HepG2 (cell line): ENCODE data around the gene RPL23. TPM values are rescaled to one million over a fixed set of nuclear protein-coding genes. Genes with fewer than 3 reads are reported as not detected.
A peak's percentile ranks its signal among the peaks of the same experiment; 100 is the strongest.

Experiments used
- ATAC-seq: fragments of 200-7000 bp; cut with Tn5 transposase; 3 replicates; pipeline ENCODE4 v1.9.1; 2020; ENCODE audit warnings: mild to moderate bottlenecking, moderate library complexity
- BruUV-seq: library from RNA; stranded (reverse); fragments of 400-500 nt; replicated peaks from 2 replicates; lab custom pipeline; 2021; lab: Mats Ljungman, UMichigan
- CTCF ChIA-PET: fragments of 300-600 bp; formaldehyde crosslinking; extraction: SDS; loops from one replicate; lab custom pipeline; 2021; ENCODE audit warnings: low total read pairs, inconsistent platforms, low intra/inter-chr PET ratio; lab: Yijun Ruan, JAX
- POLR2A ChIA-PET: fragments of 350-600 bp; sonication (Branson Sonifier 250); formaldehyde crosslinking; loops from one replicate; lab custom pipeline; 2020; ENCODE audit warnings: antibody characterized with exemption, inconsistent platforms; lab: Yijun Ruan, JAX
- DNase-seq: peaks from one replicate; pipeline ENCODE4 v3.0.0-alpha.2; 2015; ENCODE audit warnings: low spot score
- FAIRE-seq: peaks from 3 replicates; lab custom pipeline; 2011; peaks lifted over from hg19 to GRCh38; lab: Jason Lieb, UNC
- H2AFZ ChIP-seq: one replicate; pipeline ENCODE4 v1.6.1; 2011; ENCODE audit warnings: low read length, inconsistent platforms
- H3K27ac ChIP-seq: fragments of 300-600 bp; 3 replicates; pipeline ENCODE4 v1.8.0; 2011; ENCODE audit warnings: mixed run types, mild to moderate bottlenecking, mixed read lengths, low read length, inconsistent platforms; ENCODE audit not compliant: insufficient read depth; ENCODE audit errors: extremely low read length
- H3K27me3 ChIP-seq, 2 experiments: fragments of 200-600 bp in 1 of 2; 2 replicates in 1 of 2; 3 replicates in 1 of 2; pipeline versions ENCODE4 v1.6.0 to v1.8.0; 2011; ENCODE audit warnings: low read length in 2 of 2, mild to moderate bottlenecking in 2 of 2, moderate library complexity in 2 of 2, inconsistent platforms in 1 of 2; ENCODE audit not compliant: insufficient read depth in 2 of 2, control insufficient read depth in 1 of 2
- H3K36me3 ChIP-seq, 2 experiments: fragments of 200-600 bp in 1 of 2; replicated peaks in 1 of 2; 2 replicates in 1 of 2; 3 replicates in 1 of 2; pipeline versions ENCODE4 v1.5.1 to v1.8.0; 2011; ENCODE audit warnings: low read length in 2 of 2, inconsistent platforms in 1 of 2; ENCODE audit not compliant: insufficient read depth in 2 of 2, control insufficient read depth in 1 of 2
- H3K4me1 ChIP-seq: 2 replicates; pipeline ENCODE4 v1.5.1; 2012; ENCODE audit warnings: low read length, inconsistent platforms; ENCODE audit not compliant: insufficient read depth
- H3K4me2 ChIP-seq: 2 replicates; pipeline ENCODE4 v1.6.0; 2011; ENCODE audit warnings: low read depth, low read length, inconsistent platforms
- H3K4me3 ChIP-seq, 3 experiments: fragments of 200-600 bp in 1 of 3; sonication (generic), shearing (Covaris generic) in 1 of 3; replicated peaks in 1 of 3; 2 replicates each; pipeline ENCODE4 v1.5.1; 2011 to 2016; ENCODE audit warnings: low read length in 3 of 3, inconsistent platforms in 2 of 3, low read depth in 2 of 3, mild to moderate bottlenecking in 2 of 3, control low read depth in 1 of 3, mixed read lengths in 1 of 3; ENCODE audit not compliant: insufficient read depth in 1 of 3
- H3K79me2 ChIP-seq: one replicate; pipeline ENCODE4 v1.6.1; 2011; ENCODE audit warnings: low read length, inconsistent platforms; ENCODE audit not compliant: insufficient read depth
- H3K9ac ChIP-seq: 2 replicates; pipeline ENCODE4 v1.6.0; 2011; ENCODE audit warnings: mild to moderate bottlenecking, low read depth, low read length, inconsistent platforms; ENCODE audit not compliant: insufficient read depth
- H3K9me3 ChIP-seq: 2 replicates; pipeline ENCODE4 v1.5.1; 2012; ENCODE audit warnings: mild to moderate bottlenecking, low read length
- H4K20me1 ChIP-seq: 2 replicates; pipeline ENCODE4 v1.6.0; 2011; ENCODE audit warnings: inconsistent platforms, mild to moderate bottlenecking, low read length, moderate library complexity; ENCODE audit not compliant: insufficient read depth
- AGO2 ChIP-seq: fragments of 200-400 bp; formaldehyde crosslinking; optimal IDR thresholded peaks from 2 replicates; pipeline ENCODE3; 2017; ENCODE audit warnings: mild to moderate bottlenecking, low read depth, low read length, moderate library complexity
- ARHGAP35 ChIP-seq: sonication (generic); formaldehyde crosslinking; IDR thresholded peaks from 2 replicates; pipeline ENCODE4 v1.9.0; 2022; ENCODE audit warnings: mild to moderate bottlenecking, inconsistent platforms, moderate library complexity, missing genetic modification reagents, borderline replicate concordance
- ATF5 ChIP-seq: sonication (generic); formaldehyde crosslinking; IDR thresholded peaks from 2 replicates; pipeline ENCODE4 v1.4.0; 2020; ENCODE audit warnings: mild to moderate bottlenecking, low read depth, missing genetic modification reagents
- BCL3 ChIP-seq: sonication (generic); formaldehyde crosslinking; IDR thresholded peaks from 2 replicates; pipeline ENCODE4 v1.5.1; 2020; ENCODE audit warnings: mild to moderate bottlenecking, missing genetic modification reagents, moderate library complexity
- BRD4 ChIP-seq: sonication (generic); formaldehyde crosslinking; IDR thresholded peaks from 2 replicates; pipeline ENCODE4 v1.4.0; 2020; ENCODE audit warnings: missing genetic modification reagents
- FOXK2 ChIP-seq: fragments of 450-650 bp; IDR thresholded peaks from 2 replicates; pipeline ENCODE4 v1.6.1; 2016
- GZF1 ChIP-seq: sonication (generic); formaldehyde crosslinking; IDR thresholded peaks from 2 replicates; pipeline ENCODE4 v1.5.1; 2020; ENCODE audit warnings: mild to moderate bottlenecking, missing genetic modification reagents
- HDAC1 ChIP-seq: sonication (generic); formaldehyde crosslinking; IDR thresholded peaks from 2 replicates; pipeline ENCODE4 v1.5.1; 2020; ENCODE audit warnings: mild to moderate bottlenecking, missing genetic modification reagents
- NR3C1 ChIP-seq: sonication (generic); formaldehyde crosslinking; IDR thresholded peaks from 2 replicates; pipeline ENCODE4 v1.4.0; 2020; ENCODE audit warnings: missing genetic modification reagents
- RBM39 ChIP-seq: fragments of 200-400 bp; formaldehyde crosslinking; IDR thresholded peaks from one replicate; pipeline ENCODE4 v1.6.1; 2018; ENCODE audit warnings: antibody characterized with exemption, mild to moderate bottlenecking, low read depth, low read length; ENCODE audit not compliant: poor library complexity, severe bottlenecking
- SRY ChIP-seq: sonication (generic); formaldehyde crosslinking; IDR thresholded peaks from 2 replicates; pipeline ENCODE4 v1.8.0; 2022; ENCODE audit warnings: mild to moderate bottlenecking, missing genetic modification reagents
- TAF1 ChIP-seq: sonication (generic); formaldehyde crosslinking; IDR thresholded peaks from 2 replicates; pipeline ENCODE4 v1.4.0; 2020; ENCODE audit warnings: missing genetic modification reagents
- ZNF20 ChIP-seq: sonication (generic); formaldehyde crosslinking; IDR thresholded peaks from 2 replicates; pipeline ENCODE4 v1.4.0; 2020; ENCODE audit warnings: mild to moderate bottlenecking, moderate library complexity, missing genetic modification reagents
- ZNF205 ChIP-seq: IDR thresholded peaks from 2 replicates; pipeline ENCODE4 v1.6.1; 2018; ENCODE audit warnings: missing biosample characterization, missing genetic modification reagents
- ZSCAN25 ChIP-seq: sonication (generic); formaldehyde crosslinking; IDR thresholded peaks from 2 replicates; pipeline ENCODE4 v1.8.0; 2022; ENCODE audit warnings: mild to moderate bottlenecking, missing genetic modification reagents
- ZSCAN9 ChIP-seq: IDR thresholded peaks from 2 replicates; pipeline ENCODE4 v1.6.1; 2016; ENCODE audit warnings: borderline replicate concordance
- WGBS: methylation state at CpG from one replicate; pipeline ENCODE4 v1.1.6; 2017; ENCODE audit warnings: low lambda C conversion rate; 5-methylcytosine and 5-hydroxymethylcytosine counted together
- in situ Hi-C: cut with HindIII; loops from 2 replicates; pipeline ENCODE4 v1.10.0; 2017; ENCODE audit warnings: low pct_unique_long_range_greater_than_20kb; ENCODE audit not compliant: extremely low pct_ligation_motif_present
- intact Hi-C: fragments of 100-400 bp; cut with micrococcal nuclease; formaldehyde crosslinking; loops from one replicate; pipeline ENCODE4 v1.10.0; 2022; ENCODE audit not compliant: unreplicated experiment
- polyA plus RNA-seq, 8 experiments: library from polyadenylated mRNA; depleted of rRNA in 3 of 8; stranded (reverse) in 7 of 8; unstranded in 1 of 8; fragments of >200 nt; fragmentation: Illumina TruSeq in 4 of 8; extraction: Trizol in 4 of 8; gene quantifications; 2 replicates each; pipeline versions ENCODE4 v1.2.1 to v1.2.3, GENCODE V29; 2011 to 2016; ENCODE audit warnings: low read depth in 4 of 8, missing spikeins in 1 of 8, mixed read lengths in 1 of 8; ENCODE audit not compliant: insufficient read depth in 1 of 8
- total RNA-seq, 5 experiments: library from RNA; depleted of rRNA; stranded (reverse); fragments of >200 nt; fragmentation: Illumina TruSeq; extraction: Trizol; gene quantifications; 2 replicates each; pipeline ENCODE4 v1.2.3, GENCODE V29; 2016; ENCODE audit warnings: low read depth in 1 of 5
- TF ChIP-seq, protein P1 (sequence below): sonication (generic); formaldehyde crosslinking; IDR thresholded peaks from 2 replicates; pipeline ENCODE4 v1.5.1; 2020; ENCODE audit warnings: missing genetic modification reagents, mild to moderate bottlenecking, borderline replicate concordance
- TF ChIP-seq, protein P2 (sequence below): sonication (generic); formaldehyde crosslinking; IDR thresholded peaks from 2 replicates; pipeline ENCODE4 v1.5.0; 2020; ENCODE audit warnings: missing genetic modification reagents
- TF ChIP-seq, protein P3 (sequence below): sonication (generic); formaldehyde crosslinking; conservative IDR thresholded peaks from 2 replicates; pipeline ENCODE4 v1.8.0; 2022; ENCODE audit warnings: low read depth, missing genetic modification reagents

Gene RPL23
- total and polyA plus RNA-seq, 2 of the 13 experiments (the other 11 are each of a cell fraction or from before 2014, with no cell fraction given) = 2,790 to 4,860 TPM

DNA sequence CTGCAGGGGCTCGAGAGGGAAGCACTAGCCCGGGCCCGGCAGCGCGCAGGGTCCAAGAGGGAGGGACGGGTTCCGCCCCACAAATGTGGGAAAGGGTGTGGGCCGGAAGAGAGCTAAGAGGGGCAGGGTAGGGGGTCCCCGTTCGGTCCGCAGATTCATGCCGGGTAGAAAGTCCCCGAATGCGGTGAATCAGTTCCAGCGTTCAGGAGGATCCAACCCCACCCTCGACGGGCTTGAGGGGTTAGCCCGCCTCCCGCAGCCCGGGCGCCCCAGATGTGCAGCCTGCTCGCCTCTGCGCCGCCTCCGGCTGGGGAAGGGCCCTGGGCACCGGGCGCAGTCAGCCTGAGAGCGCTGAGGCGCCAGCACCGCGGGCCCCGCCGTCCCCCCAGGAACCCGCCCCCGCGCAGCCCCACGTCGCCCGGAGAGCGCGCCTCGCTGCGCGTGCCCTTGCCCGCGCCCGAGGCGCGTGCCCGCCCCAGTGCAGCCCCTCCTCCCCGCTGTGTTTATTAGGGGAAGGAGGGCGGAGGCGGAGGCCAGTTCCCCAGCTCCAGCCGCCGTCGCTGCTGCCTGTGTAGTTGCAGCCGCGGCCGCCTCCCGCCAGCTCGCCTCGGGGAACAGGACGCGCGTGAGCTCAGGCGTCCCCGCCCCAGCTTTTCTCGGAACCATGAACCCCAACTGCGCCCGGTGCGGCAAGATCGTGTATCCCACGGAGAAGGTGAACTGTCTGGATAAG lies 16.2 kb upstream of the RPL23 start, which contains the start of gene LASP1:
Gene LASP1, plus strand, starts transcription at position 533 of the 733 bp plus-strand sequence. Its CDS starts 132 bp downstream, at position 665.
- ChIA-PET CTCF (no interaction called here), POLR2A (interaction anchor here (0.7 to 7.3 kb wide), 30 partner anchors 8 to 581 kb away, joined by 3 to 175 read pairs (median 6); partner anchors contain the start of genes CWC25, LASP1NB, MED1 and PIP4K2B)
- Histone ChIP-seq H3K79me2 (peaks cover 46% of the 10 kb centered on the region), H3K9ac (peak within 1 kb of the TSS; percentile 87), H3K4me3 (peak within 1 kb of the TSS; percentile 98 to 99 (median 99)), H3K9me3 (no peaks in the 10 kb centered on the region), H2AFZ (no peak within 1 kb of the TSS), H3K27ac (peak within 1 kb of the TSS; percentile 88), H3K4me1 (peaks cover 48% of the 10 kb centered on the region), H4K20me1 (peaks cover 32% of the 10 kb centered on the region), H3K36me3 (peaks cover 5 to 12% of the 10 kb centered on the region in 2 experiments; a peak in 3 of 5 replicates), H3K27me3 (peaks cover 0 to 2% of the 10 kb centered on the region in 2 experiments; a peak in 2 of 5 replicates), H3K4me2 (peak within 1 kb of the TSS; percentile 87)
- DNase-seq (peak; percentile 77), FAIRE-seq (peak; percentile 44), ATAC-seq (peak; percentile 72)
- intact Hi-C loops = loop anchor here (1.0 to 5.0 kb wide), 4 partner anchors 48 to 283 kb away; partner anchors contain the start of genes PLXDC1 and PSMB3
- no TSS peak for BruUV-seq
- 3% methylated on average over 14 of the region's 73 CpGs for WGBS
- in situ Hi-C loops = loop anchor here (5.0 kb wide), 1 partner anchor 283 kb away; the partner anchor contains the start of gene PLXDC1
- TF ChIP-seq RBM39 (peak; percentile 90), GZF1 (no peak), HDAC1 (peak; percentile 94), ZSCAN25 (no peak), BCL3 (CRISPR knock-in tag) (no peak; the same call in 1 of the 2 replicates), BRD4 (CRISPR knock-in tag) (no peak; the same call in 1 of the 2 replicates), ZNF20 (CRISPR knock-in tag) (peak; percentile 16; the same call in 1 of the 2 replicates), ATF5 (CRISPR knock-in tag) (0 out of 2 replicates have a peak, but pooled peaks have one; percentile 56), TAF1 (CRISPR knock-in tag) (peak; percentile 97), AGO2 (no peak), NR3C1 (CRISPR knock-in tag) (no peak), SRY (CRISPR knock-in tag) (peak; percentile 78), ZSCAN9 (CRISPR knock-in tag) (peak; percentile 71), FOXK2 (no peak), ZNF205 (CRISPR knock-in tag) (peak; percentile 13; the same call in 1 of the 2 replicates), ARHGAP35 (no peak; the same call in 1 of the 2 replicates)
- TF ChIP-seq, protein P1, sequence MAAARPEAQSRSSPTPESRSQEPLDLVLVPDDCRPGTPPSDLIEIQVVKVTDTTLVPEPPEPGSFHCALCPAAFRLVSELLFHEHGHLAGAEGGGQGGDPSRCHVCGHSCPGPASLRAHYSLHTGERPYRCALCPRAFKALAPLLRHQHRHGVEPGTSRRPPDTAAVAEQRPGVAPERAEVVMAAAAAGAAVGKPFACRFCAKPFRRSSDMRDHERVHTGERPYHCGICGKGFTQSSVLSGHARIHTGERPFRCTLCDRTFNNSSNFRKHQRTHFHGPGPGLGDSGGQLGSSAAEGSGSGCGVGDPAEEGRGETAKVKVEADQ (CRISPR knock-in tag) = no peak
- TF ChIP-seq, protein P2, sequence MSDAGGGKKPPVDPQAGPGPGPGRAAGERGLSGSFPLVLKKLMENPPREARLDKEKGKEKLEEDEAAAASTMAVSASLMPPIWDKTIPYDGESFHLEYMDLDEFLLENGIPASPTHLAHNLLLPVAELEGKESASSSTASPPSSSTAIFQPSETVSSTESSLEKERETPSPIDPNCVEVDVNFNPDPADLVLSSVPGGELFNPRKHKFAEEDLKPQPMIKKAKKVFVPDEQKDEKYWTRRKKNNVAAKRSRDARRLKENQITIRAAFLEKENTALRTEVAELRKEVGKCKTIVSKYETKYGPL (CRISPR knock-in tag) = no peak
- TF ChIP-seq, protein P3, sequence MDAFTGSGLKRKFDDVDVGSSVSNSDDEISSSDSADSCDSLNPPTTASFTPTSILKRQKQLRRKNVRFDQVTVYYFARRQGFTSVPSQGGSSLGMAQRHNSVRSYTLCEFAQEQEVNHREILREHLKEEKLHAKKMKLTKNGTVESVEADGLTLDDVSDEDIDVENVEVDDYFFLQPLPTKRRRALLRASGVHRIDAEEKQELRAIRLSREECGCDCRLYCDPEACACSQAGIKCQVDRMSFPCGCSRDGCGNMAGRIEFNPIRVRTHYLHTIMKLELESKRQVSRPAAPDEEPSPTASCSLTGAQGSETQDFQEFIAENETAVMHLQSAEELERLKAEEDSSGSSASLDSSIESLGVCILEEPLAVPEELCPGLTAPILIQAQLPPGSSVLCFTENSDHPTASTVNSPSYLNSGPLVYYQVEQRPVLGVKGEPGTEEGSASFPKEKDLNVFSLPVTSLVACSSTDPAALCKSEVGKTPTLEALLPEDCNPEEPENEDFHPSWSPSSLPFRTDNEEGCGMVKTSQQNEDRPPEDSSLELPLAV = no peak
